ENCODE data around the gene ADSL. TPM values are rescaled to one million over a fixed set of nuclear protein-coding genes. Genes with fewer than 3 reads are reported as not detected.

The ADSL gene
- total RNA-seq, 1 donor from 2014 or later = 41.0 TPM

DNA sequence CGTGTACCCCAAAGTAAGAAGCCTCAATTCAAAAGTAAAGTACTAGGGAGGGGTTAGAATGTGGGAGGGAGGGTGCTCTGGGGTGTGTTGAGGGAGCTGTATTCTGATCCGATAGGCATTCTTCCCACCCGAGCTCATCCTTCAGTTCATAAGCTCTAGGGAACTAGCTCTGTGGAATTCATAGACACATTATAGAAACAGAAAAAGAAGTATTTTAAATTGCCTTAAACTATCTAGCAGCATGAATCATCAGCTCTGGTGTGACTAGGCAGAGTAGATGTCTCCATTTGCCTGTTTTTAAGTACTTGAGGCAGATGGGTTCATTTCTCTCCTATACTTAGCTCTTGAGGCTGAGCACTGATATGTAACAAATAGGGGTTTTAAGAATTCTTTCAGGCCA lies 16.8 kb downstream of the ADSL start:
- Histone ChIP-seq H3K4me3 (no peak overlapping the region), H3K9me3 (no peaks in the 10 kb centered on the region), H3K4me1 (no peaks in the 10 kb centered on the region), H3K27ac (no peak overlapping the region), H3K27me3 (no peaks in the 10 kb centered on the region), H3K36me3 (peaks cover 5 to 89% of the 10 kb centered on the region in 2 donors)
- no peak for TF ChIP-seq POLR2A (IDR thresholded peaks at IDR 0.05)
- TF ChIP-seq CTCF (IDR thresholded peaks at IDR 0.05) = no peak
- no peak for TF ChIP-seq POLR2AphosphoS5 (IDR thresholded peaks at IDR 0.05; ENCODE audit: insufficient read depth in 1 of 2, low read depth in 1 of 2)
- intact Hi-C loops (cut with DNase I) = no loop called here
- no peak for DNase-seq (ENCODE audit: extremely low spot score in 2 of 2)

- intact Hi-C loops (cut with DNase I) = no loop called here
- peaks cover 5 to 75% of the 10 kb centered on the region in 2 donors for H3K36me3 ChIP-seq
Measured at GRCh38 chr22:40364431-40364830, 18.1 kb downstream of the ADSL start.

DNA sequence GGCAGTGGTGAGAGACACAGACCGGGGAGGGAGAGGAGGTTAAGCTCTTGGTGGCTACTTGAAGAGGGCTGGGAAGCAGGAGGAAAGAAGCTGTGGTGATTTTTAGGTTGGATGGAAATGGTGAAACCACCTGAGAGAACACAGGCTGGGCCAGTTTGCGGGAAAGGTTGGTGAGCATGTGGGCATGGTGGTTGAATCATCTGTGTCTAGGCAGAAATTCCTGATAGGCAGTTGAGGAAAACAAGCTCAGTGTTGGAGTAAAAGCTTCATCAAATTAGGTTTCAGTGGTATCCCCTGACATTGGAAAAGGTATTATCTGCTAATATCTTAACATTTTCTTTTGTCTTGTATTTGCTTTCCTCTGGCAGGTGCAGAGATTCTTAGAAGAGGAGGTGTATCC lies 19.8 kb downstream of the ADSL start:
- no peak for DNase-seq (ENCODE audit: extremely low spot score in 2 of 2)
- no peak overlapping the region for H3K27ac ChIP-seq
- no peaks in the 10 kb centered on the region for H3K9me3 ChIP-seq
- intact Hi-C loops (cut with DNase I) = no loop called here
- TF ChIP-seq POLR2A (IDR thresholded peaks at IDR 0.05) = no peak
- TF ChIP-seq POLR2AphosphoS5 (IDR thresholded peaks at IDR 0.05; ENCODE audit: insufficient read depth in 1 of 2, low read depth in 1 of 2) = no peak
- TF ChIP-seq CTCF (IDR thresholded peaks at IDR 0.05) = no peak
- no peak overlapping the region for H3K4me3 ChIP-seq
- no peaks in the 10 kb centered on the region for H3K4me1 ChIP-seq
- no peaks in the 10 kb centered on the region for H3K27me3 ChIP-seq
- H3K36me3 ChIP-seq = peaks cover 4 to 59% of the 10 kb centered on the region in 2 donors

More at GRCh38 chr22:40364431-40364830, 18.1 kb downstream of the ADSL start:
- Histone ChIP-seq H3K9me3 (no peaks in the 10 kb centered on the region), H3K4me3 (no peak overlapping the region), H3K27me3 (no peaks in the 10 kb centered on the region), H3K27ac (no peak overlapping the region), H3K4me1 (no peaks in the 10 kb centered on the region)
- DNase-seq (ENCODE audit: extremely low spot score in 2 of 2) = no peak
- no peak for TF ChIP-seq CTCF (IDR thresholded peaks at IDR 0.05)

GRCh38 chr22:40367342-40367741 lies 21.0 kb downstream of the ADSL start:
- Histone ChIP-seq H3K4me1 (peaks cover 8% of the 10 kb centered on the region), H3K9me3 (no peaks in the 10 kb centered on the region), H3K27ac (no peak overlapping the region), H3K27me3 (no peaks in the 10 kb centered on the region), H3K4me3 (no peak overlapping the region), H3K36me3 (peaks cover 0 to 46% of the 10 kb centered on the region in 2 donors)
- TF ChIP-seq CTCF (IDR thresholded peaks at IDR 0.05) (no peak), POLR2AphosphoS5 (IDR thresholded peaks at IDR 0.05; ENCODE audit: insufficient read depth in 1 of 2, low read depth in 1 of 2) (no peak), POLR2A (IDR thresholded peaks at IDR 0.05) (no peak)
- intact Hi-C loops (cut with DNase I) = no loop called here
- no peak for DNase-seq (ENCODE audit: extremely low spot score in 2 of 2)

- no peak overlapping the region for H3K27ac ChIP-seq
Measured at GRCh38 chr22:40368016-40368415, 21.7 kb downstream of the ADSL start.

More at GRCh38 chr22:40368016-40368415, 21.7 kb downstream of the ADSL start:
- TF ChIP-seq POLR2A (IDR thresholded peaks at IDR 0.05) (no peak), POLR2AphosphoS5 (IDR thresholded peaks at IDR 0.05; ENCODE audit: insufficient read depth in 1 of 2, low read depth in 1 of 2) (no peak), CTCF (IDR thresholded peaks at IDR 0.05) (no peak)
- no peaks in the 10 kb centered on the region for H3K9me3 ChIP-seq
- no peak for DNase-seq (ENCODE audit: extremely low spot score in 2 of 2)
- intact Hi-C loops (cut with DNase I) = no loop called here
- H3K27me3 ChIP-seq = no peaks in the 10 kb centered on the region
- H3K4me3 ChIP-seq = no peak overlapping the region
- H3K36me3 ChIP-seq = peaks cover 0 to 40% of the 10 kb centered on the region in 2 donors
- H3K4me1 ChIP-seq = peaks cover 14% of the 10 kb centered on the region
